K562 (cell line): Measurements from ENCODE around the gene CEP350. TPM values are rescaled to one million over a fixed set of nuclear protein-coding genes. Genes with fewer than 3 reads are reported as not detected.

Experiments
- ATF4 ChIP-seq: fragments of 450-650 bp; formaldehyde crosslinking; IDR thresholded peaks from 2 replicates; pipeline ENCODE4 v1.4.0; 2022; ENCODE audit warnings: mild to moderate bottlenecking, moderate library complexity
- ATF7 ChIP-seq: fragments of 450-650 bp; IDR thresholded peaks from 2 replicates; pipeline ENCODE4 v1.7.1; 2014; ENCODE audit warnings: mild to moderate bottlenecking, moderate library complexity
- DIDO1 ChIP-seq: fragments of 450-650 bp; IDR thresholded peaks from 2 replicates; pipeline ENCODE4 v1.6.1; 2016; ENCODE audit warnings: low read depth, missing biosample characterization, missing genetic modification characterization
- FOXA1 ChIP-seq: fragments of 450-650 bp; IDR thresholded peaks from 2 replicates; pipeline ENCODE4 v1.6.1; 2016; ENCODE audit warnings: mild to moderate bottlenecking, borderline replicate concordance
- HDAC6 ChIP-seq: IDR thresholded peaks from 2 replicates; pipeline ENCODE4 v1.6.1; 2012; ENCODE audit warnings: low read depth, mild to moderate bottlenecking, control low read depth, inconsistent platforms, low read length, moderate library complexity
- HOXB6 ChIP-seq: fragments of 250-450 bp; sonication (Bioruptor Pico); IDR thresholded peaks from 2 replicates; pipeline ENCODE4 v1.5.1; 2022; ENCODE audit warnings: mild to moderate bottlenecking, borderline replicate concordance
- IFI16 ChIP-seq: fragments of 250-450 bp; sonication (Bioruptor Pico); IDR thresholded peaks from 2 replicates; pipeline ENCODE4 v2.1.2; 2022; ENCODE audit warnings: mild to moderate bottlenecking, inconsistent platforms
- MAFG ChIP-seq: fragments of 450-650 bp; conservative IDR thresholded peaks from 2 replicates; pipeline ENCODE4 v1.6.1; 2016; ENCODE audit warnings: missing genetic modification characterization, missing compliant biosample characterization
- MAFK ChIP-seq: IDR thresholded peaks from 2 replicates; pipeline ENCODE4 v1.6.1; 2011; ENCODE audit warnings: low read length, improper control_type of control experiment
- MIER1 ChIP-seq: fragments of 450-650 bp; IDR thresholded peaks from 2 replicates; pipeline ENCODE4 v1.6.1; 2016; ENCODE audit warnings: antibody characterized with exemption, mild to moderate bottlenecking, low read depth
- MTA1 ChIP-seq: fragments of 450-650 bp; IDR thresholded peaks from 2 replicates; pipeline ENCODE4 v1.6.1; 2017; ENCODE audit warnings: borderline replicate concordance
- RBM17 ChIP-seq: fragments of 200-400 bp; formaldehyde crosslinking; IDR thresholded peaks from 2 replicates; pipeline ENCODE4 v1.6.1; 2017; ENCODE audit warnings: low read depth, mild to moderate bottlenecking, low read length, borderline replicate concordance
- SMARCE1 ChIP-seq: fragments of 450-650 bp; IDR thresholded peaks from 2 replicates; pipeline ENCODE4 v1.7.1; 2016; ENCODE audit warnings: mild to moderate bottlenecking
- SOX6 ChIP-seq: fragments of 450-650 bp; IDR thresholded peaks from 2 replicates; pipeline ENCODE4 v1.6.1; 2014; ENCODE audit warnings: mild to moderate bottlenecking
- TCF7L2 ChIP-seq: fragments of 150-350 bp; IDR thresholded peaks from 2 replicates; pipeline ENCODE4 v1.6.1; 2016; ENCODE audit warnings: low read depth, mild to moderate bottlenecking, low read length, moderate library complexity
- TEAD2 ChIP-seq: fragments of 450-650 bp; IDR thresholded peaks from 2 replicates; pipeline ENCODE4 v1.6.1; 2016; ENCODE audit warnings: missing genetic modification characterization, control low read depth, missing compliant biosample characterization
- XRCC3 ChIP-seq: fragments of 450-650 bp; IDR thresholded peaks from 2 replicates; pipeline ENCODE4 v1.6.1; 2017; ENCODE audit warnings: mild to moderate bottlenecking, moderate library complexity
- ZNF263 ChIP-seq: sonication (generic); formaldehyde crosslinking; IDR thresholded peaks from 2 replicates; pipeline ENCODE4 v1.8.0; 2022; ENCODE audit warnings: mild to moderate bottlenecking, missing genetic modification reagents, borderline replicate concordance
- ZNF449 ChIP-seq: fragments of 250-450 bp; sonication (Bioruptor Pico); IDR thresholded peaks from 2 replicates; pipeline ENCODE4 v1.8.0; 2022; ENCODE audit warnings: moderate library complexity, mild to moderate bottlenecking, inconsistent platforms
- polyA plus RNA-seq, 8 experiments: library from polyadenylated mRNA; depleted of rRNA in 4 of 8; stranded (reverse) in 5 of 8; unstranded in 3 of 8; fragments of >200 nt; fragmentation: Nextera tagmentation in 2 of 8; fragmentation: Illumina TruSeq in 1 of 8; extraction: Ambion mirVana in 2 of 8; extraction: Trizol in 1 of 8; gene quantifications; 2 replicates each; pipeline versions ENCODE4 v1.2.1 to v1.2.3, GENCODE V29; 2011 to 2014; ENCODE audit warnings: inconsistent platforms in 1 of 8, missing spikeins in 1 of 8
- total RNA-seq, 7 experiments: library from RNA; depleted of rRNA in 6 of 7; stranded (reverse); fragments of >200 nt in 6 of 7; fragmentation: Illumina TruSeq in 2 of 7; extraction: Trizol in 2 of 7; gene quantifications; 2 replicates each; pipeline versions ENCODE4 v1.2.1 to v1.2.3, GENCODE V29; 2011 to 2021; ENCODE audit warnings: low replicate concordance in 1 of 7
- TF ChIP-seq, protein P1 (sequence below): sonication (generic); formaldehyde crosslinking; IDR thresholded peaks from 2 replicates; pipeline ENCODE4 v1.8.1; 2023; ENCODE audit warnings: missing genetic modification reagents, mild to moderate bottlenecking, borderline replicate concordance
- TF ChIP-seq, protein P2 (sequence below): sonication (generic); formaldehyde crosslinking; IDR thresholded peaks from 2 replicates; pipeline ENCODE4 v1.8.0; 2022; ENCODE audit warnings: missing genetic modification reagents, mild to moderate bottlenecking, moderate library complexity, borderline replicate concordance

The CEP350 gene
- total and polyA plus RNA-seq, 9 of the 15 experiments (the other 6 are each of a cell fraction or from before 2014, with no cell fraction given), result 8.3 to 64.3 (median 28.0) TPM

DNA sequence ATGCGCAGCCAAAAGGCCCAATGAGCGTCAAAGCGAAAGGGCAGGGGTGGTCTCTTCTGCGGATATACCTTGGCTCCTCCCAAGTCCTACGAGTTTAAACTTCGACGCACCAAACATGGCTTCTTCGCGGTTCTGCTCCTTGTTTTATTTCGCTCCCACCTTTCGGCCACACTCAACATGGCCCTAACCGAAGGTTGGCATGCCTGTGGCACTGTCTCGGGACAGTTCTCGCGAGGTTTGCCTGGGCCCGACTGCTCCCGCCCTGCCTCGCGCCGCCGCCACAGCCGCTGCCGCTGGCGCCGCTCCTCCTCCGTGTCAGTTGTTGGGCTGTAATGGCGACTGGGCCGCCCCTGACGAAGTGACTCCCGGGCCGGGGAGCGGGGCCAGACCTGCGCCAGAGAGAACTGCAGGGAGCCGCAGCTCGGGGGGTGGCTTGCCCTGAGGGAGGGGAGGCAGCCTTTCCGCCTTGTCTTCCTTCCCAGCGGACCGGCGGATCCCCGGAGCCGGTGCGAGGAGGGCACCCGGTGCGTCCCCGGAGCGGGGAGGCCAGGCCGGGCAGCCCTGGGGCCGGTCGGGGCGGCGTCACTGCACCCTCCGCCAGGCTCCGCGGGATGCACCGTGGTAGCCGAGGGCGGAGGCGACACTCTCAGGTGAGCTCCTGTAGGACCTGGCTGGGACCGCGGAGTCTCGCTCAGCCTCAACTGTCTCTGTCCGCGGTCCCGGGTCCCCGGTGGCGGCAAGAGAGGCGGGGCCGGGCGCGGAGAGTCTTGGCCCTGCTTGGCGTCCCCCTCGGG lies at the start of gene CEP350 (continued):
- TF ChIP-seq, protein P1, sequence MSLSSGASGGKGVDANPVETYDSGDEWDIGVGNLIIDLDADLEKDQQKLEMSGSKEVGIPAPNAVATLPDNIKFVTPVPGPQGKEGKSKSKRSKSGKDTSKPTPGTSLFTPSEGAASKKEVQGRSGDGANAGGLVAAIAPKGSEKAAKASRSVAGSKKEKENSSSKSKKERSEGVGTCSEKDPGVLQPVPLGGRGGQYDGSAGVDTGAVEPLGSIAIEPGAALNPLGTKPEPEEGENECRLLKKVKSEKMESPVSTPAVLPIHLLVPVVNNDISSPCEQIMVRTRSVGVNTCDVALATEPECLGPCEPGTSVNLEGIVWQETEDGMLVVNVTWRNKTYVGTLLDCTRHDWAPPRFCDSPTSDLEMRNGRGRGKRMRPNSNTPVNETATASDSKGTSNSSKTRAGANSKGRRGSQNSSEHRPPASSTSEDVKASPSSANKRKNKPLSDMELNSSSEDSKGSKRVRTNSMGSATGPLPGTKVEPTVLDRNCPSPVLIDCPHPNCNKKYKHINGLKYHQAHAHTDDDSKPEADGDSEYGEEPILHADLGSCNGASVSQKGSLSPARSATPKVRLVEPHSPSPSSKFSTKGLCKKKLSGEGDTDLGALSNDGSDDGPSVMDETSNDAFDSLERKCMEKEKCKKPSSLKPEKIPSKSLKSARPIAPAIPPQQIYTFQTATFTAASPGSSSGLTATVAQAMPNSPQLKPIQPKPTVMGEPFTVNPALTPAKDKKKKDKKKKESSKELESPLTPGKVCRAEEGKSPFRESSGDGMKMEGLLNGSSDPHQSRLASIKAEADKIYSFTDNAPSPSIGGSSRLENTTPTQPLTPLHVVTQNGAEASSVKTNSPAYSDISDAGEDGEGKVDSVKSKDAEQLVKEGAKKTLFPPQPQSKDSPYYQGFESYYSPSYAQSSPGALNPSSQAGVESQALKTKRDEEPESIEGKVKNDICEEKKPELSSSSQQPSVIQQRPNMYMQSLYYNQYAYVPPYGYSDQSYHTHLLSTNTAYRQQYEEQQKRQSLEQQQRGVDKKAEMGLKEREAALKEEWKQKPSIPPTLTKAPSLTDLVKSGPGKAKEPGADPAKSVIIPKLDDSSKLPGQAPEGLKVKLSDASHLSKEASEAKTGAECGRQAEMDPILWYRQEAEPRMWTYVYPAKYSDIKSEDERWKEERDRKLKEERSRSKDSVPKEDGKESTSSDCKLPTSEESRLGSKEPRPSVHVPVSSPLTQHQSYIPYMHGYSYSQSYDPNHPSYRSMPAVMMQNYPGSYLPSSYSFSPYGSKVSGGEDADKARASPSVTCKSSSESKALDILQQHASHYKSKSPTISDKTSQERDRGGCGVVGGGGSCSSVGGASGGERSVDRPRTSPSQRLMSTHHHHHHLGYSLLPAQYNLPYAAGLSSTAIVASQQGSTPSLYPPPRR, result no peak
- peak; percentile 63; the same call in 1 of the 2 replicates for TF ChIP-seq ZNF263 (CRISPR knock-in tag)
- TF ChIP-seq MAFK, result 0 out of 2 replicates have a peak, but pooled peaks have one; percentile 11
- TF ChIP-seq SMARCE1, result no peak
- TF ChIP-seq MAFG (tag), result no peak
- TF ChIP-seq FOXA1, result no peak
- TF ChIP-seq DIDO1 (tag), result no peak; the same call in 1 of the 2 replicates
- peak; percentile 89 for TF ChIP-seq MTA1
- TF ChIP-seq MIER1, result no peak
- no peak for TF ChIP-seq RBM17
- no peak for TF ChIP-seq HDAC6
- no peak for TF ChIP-seq XRCC3
- TF ChIP-seq ATF4 (CRISPR knock-in tag), result no peak
- no peak for TF ChIP-seq IFI16 (CRISPR knock-in tag)
- no peak for TF ChIP-seq TEAD2 (tag)
- TF ChIP-seq, protein P2, sequence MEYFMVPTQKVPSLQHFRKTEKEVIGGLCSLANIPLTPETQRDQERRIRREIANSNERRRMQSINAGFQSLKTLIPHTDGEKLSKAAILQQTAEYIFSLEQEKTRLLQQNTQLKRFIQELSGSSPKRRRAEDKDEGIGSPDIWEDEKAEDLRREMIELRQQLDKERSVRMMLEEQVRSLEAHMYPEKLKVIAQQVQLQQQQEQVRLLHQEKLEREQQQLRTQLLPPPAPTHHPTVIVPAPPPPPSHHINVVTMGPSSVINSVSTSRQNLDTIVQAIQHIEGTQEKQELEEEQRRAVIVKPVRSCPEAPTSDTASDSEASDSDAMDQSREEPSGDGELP, result peak; percentile 93
- TF ChIP-seq ZNF449, result 0 out of 2 replicates have a peak, but pooled peaks have one; percentile 47
- no peak for TF ChIP-seq HOXB6 (CRISPR knock-in tag)
- peak; percentile 62 for TF ChIP-seq SOX6
- no peak for TF ChIP-seq TCF7L2
- peak; percentile 89 for TF ChIP-seq ATF7
